Right renal cortex interstitium (tissue), 3 donors: ENCODE data around the gene ETNPPL. TPM values are rescaled to one million over a fixed set of nuclear protein-coding genes. Genes with fewer than 3 reads are reported as not detected.
"Not testable (repeated sequence)": the region's sequence is repeated elsewhere in the genome, so short reads cannot be mapped to it uniquely, and the experiment has no call there.

Experiments
- DNase-seq, 3 donors: peaks; one replicate each; pipeline ENCODE4 v3.0.0-alpha.2; 2013; ENCODE audit warnings: low read depth in 3 of 3, low spot score in 2 of 3
- polyA plus RNA-seq, 3 donors: library from polyadenylated mRNA; unstranded; fragments of 120-200 nt; gene quantifications; one replicate each; pipeline ENCODE4 v1.2.1, GENCODE V29; 2013; ENCODE audit not compliant: insufficient read length in 3 of 3

ETNPPL gene
- polyA plus RNA-seq, 3 donors, result 0.23 to 0.62 (median 0.28) TPM

DNA sequence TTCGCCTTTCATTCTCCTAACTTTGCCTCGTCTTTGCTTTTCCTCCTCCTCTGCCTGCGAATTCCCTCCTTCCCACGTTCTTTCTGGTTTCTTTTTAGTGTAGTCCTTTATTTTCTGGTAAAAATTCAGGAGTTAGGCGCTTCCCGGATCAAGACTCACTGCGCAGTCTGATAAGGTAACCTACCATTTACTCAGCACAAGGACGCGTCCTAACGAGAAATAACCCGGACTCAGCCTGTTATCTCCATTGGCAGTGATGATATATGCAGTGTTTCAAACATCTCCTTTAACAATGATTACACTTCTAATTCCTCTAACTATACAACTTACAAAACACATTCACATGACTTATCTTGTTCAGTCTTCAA, 357 bp upstream of the ETNPPL start:
- no peak for DNase-seq

DNA sequence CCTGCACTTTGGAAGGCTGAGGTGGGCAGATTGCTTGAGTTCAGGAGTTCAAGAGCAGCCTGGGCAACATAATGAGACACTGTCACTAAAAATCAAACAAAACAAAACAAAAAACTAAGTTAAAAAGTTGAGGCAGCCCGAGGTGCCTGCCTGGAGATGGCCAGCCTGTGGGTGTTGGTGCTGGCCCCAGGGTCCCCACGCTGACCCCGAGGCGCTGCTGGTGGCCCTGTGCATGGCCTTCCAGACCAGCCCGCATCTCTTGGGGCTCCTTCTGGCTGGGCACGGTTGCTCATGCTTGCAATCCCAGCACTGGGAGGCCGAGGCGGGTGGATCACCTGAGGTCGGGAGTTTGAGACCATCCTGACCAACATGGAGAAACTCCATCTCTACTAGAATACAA, 4.4 kb downstream of the ETNPPL start:
- DNase-seq, result no peak

DNA sequence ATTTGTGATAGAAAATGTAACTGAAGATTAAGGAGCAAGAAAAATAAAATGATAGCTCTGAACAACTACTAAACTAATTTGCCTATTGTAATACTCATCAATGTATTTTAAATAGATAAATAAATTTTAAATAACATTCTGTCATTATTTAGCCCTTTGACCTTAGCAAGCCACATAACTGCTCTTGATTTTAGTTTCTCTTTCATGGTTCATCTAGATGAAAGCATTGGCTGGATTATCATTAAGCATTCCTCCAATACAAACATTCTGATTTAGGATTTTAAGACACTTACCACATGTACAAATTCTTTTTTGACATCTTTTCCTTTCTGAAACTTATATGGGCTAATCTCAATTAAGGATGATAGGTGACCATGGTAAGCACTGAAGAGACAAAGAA, 8.5 kb downstream of the ETNPPL start:
- DNase-seq, result no peak

DNA sequence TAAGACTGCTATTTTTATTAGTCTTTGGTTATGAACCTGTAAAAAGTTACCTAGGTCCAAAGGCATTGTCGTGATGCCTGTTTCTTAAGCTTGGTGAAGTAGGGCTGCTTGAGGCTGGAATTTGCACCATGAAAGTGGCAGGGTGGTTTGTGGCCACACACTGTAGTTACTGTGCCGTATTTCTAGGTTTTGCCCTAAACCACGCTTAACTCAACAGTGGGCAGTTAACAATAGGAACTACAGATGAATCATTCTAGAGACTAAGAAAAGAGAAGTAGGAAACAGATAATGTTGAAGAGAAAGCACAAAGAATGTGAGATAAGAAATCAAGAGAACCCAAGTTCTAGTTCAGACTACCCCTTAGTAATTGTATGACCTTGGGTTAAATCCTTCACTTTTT, 11.5 kb downstream of the ETNPPL start:
- no peak for DNase-seq

DNA sequence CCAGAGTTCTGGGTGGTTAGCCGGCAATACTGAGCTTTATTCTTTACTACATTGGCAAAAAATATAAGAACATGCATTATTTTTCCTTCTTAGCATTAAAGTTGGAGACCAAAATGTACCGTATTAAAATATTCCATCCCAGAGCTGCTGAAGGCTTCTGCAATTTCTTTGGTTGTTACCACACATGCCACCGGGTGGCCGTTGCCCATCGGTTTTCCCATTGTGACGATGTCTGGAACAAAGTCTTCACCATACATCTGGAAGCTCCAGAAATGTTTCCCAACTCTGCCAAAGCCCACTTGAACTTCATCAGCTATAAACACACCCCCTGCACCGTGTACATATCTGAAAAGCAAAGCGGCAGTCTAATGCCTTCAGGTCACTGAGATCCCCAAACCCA, 13.7 kb downstream of the ETNPPL start:
- no peak for DNase-seq

DNA sequence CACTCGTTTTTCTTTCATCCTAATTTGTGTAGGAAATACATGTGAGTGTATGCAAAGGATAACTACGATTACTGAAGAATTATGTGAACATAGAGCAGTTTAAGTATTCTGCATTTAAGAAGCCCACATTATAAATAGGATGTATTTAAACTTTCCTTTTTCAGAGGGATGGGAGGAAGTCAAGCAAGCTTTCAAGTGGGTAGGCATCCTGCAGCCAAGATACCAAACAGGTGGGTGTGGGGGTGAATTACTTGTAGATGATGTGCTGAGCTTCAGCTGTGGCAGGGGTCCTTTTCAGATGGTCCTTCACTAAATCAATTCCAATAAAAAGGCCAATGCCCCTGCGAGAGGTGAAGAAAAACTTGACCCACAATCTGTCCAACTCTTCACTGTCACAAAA, 16.3 kb downstream of the ETNPPL start:
- DNase-seq, result no peak

DNA sequence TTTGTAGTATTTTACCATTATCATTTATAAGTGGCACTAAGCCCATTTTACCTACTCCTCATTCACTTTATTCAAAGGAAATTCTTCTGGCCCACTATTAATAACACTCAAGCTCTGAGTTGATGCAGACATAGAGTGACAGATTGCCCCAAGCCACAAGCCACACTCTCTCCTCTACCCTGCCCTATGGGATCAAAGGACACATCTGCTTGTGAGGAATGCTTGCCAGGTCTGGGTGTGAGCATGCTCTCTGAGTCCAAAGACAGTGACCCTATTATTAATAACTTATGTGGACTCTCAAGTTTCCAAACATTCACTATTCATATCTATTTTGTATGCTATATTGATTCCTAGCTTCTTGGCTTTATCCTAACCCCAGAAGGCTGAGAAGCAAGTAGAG, 18.5 kb downstream of the ETNPPL start:
- no peak for DNase-seq

DNA sequence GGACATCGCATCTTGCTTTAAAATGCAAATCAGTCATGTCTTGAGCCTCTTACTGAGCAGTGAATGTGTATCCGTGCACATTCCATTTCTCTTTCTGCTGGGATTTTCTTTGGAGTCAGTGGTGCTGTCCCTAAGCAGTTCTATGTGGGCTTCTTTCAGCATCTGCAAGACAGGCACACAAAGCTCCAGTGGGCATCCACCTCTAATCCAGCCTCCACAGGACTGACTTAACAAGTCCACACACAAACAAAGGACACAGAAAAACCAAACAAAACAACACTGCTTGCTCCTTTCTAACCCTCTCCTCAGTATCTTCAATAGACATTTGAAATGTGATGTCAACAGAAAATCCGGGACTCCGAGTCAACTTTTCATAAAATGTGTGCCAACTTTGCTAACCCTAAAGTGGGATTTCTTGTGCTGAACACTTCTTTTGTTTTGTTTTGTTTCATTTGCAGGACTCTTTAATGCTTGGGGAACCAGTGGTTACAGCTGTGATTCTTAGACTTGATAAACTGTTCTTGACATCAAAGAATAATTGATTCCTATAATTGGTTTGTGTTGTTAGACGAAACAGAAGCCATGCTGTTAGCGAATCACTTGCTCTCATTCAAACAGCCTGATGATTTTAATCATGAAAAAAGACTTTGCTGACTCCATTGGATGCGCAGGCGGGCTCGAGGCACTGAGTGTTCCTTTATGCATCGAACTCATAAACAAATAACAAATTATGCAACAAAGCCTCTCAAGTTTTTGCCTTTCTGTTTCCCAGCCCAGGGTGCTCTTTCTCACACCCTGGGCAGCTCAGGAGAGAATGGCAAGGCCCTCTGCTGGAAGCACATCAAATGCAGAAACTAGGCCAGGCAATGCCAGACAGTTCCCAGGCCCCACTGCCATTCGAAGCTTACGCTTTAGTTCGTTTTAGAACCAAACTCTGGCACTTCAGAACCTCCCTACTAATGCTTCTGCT, 20.1 kb downstream of the ETNPPL start:
- no peak for DNase-seq

DNA sequence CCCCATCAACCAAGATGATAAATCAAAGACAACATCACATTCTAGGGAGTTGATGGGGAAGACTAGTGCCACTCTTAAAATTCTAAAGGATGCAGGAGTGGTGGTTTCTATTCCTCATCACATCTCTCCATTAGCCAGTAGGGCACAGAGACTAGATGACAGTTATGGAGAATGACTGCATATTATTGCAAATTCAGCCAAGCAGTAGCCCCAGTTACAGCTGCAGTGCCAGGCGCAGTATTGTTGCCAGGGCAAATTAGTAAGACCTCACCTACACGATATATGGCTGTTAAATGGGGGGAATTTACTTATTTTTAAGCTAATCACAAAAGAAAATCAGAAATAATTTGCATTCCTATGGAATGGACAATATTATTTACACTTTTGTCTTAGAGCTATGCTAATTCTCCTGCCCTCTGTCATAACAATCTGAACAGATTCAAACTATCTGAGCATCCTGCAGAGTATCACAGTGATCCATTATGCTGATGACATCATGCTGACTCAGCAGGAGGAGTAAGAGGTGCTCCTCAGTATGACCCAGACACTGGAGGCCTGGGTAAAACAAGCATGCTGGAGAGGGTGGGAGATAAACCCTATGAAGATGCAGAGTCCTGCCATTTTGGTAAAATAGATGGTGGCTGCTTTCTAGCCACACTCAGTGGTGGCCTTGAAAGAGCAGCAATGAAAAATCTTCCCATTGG, 24.7 kb downstream of the ETNPPL start:
- no peak for DNase-seq

DNA sequence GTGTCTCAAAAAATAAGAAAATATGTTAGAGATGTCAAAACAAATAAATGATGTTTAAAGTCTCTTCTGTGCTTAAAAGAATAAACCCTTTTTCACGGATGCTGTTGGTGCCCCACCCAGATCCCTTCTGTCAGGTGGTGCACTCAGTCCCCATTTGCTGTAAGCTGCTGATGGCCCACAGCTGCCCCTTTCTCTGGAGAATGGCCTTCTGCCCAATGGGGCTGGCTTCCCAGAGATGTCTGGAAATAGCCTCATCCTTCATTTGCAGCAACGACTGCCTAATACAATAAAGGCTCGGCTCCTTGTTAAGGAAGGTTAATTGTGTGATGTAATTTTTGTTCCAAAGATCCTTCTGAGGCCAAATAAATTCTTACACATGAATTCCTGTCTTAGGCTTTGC, 31.8 kb downstream of the ETNPPL start:
- no peak for DNase-seq

DNA sequence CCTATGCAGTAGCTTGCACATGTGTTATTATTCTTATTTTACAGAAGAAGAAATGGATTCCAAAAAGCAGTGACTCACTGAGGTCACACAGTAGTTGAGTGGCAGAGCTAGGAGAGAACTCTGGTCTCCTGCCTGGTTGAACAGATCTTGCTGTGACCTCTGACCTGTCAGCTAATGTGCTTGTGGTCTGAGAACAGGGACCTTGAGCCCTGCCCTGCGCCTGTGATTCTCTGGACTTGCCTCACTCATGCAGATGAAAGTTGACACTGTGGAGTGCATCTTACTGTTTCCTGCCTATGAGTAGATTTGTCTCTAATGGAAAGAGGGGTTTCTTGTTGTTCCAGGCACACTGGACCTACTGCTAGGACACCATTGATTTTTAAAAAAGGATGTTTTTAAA, 32.3 kb downstream of the ETNPPL start:
- no peak for DNase-seq

DNA sequence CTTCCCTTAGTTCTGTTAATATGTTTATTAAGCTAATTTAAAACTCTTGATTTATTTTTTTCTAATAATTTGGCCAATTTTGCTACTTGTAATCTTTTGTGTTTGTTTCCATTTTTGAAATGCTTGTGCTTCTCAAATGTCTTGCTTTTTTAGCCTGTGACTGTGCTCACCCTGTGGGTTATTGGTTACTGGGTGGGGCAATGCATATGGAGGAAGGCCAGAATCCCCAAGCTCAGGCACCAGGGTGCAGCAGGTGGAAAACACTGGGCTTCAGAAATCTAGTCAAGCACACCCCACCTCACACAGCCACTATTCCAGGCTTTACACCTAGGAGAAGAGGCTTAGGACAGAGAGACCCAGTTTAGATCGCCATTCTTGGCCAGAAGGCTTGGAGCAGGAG, 33.1 kb downstream of the ETNPPL start:
- DNase-seq, result no peak

DNA sequence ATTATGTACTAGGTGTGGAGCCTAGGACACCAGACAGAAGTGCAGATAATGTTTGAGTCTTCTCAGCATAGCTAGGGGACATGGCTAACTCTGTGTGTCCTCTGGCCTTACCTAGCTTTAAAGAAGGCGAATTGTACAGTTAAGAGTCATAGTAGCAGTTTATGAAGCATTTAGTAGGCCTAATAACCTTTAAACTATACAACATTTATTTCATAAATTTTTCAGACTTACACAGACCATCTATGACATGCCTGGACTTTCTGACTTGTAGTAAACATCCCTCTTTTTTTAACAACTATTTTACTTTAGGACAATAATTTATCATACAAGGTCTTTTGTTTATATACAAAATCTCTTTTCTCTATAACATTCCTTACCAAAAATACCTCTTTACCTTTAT, 37.4 kb downstream of the ETNPPL start:
- no peak for DNase-seq

DNA sequence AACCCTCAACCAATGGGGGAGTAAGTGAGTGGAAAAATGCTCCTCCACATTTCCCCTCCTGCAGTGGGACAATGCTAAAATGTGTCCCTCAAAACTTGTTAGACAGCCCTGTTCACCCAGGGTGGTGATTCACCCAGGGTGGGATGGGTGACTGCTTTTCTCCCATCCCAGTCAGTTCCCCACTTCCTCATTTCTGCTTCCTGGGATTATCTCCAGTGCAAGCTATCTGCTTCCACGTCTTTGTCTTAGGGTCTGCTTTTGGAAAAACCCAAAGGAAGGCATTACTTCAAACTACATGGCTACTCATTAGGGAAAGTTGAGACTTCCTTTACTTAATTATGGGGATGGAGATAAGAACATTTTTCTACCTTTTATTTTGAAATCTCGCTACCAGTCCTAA, 45.5 kb downstream of the ETNPPL start:
- DNase-seq, result no peak

DNA sequence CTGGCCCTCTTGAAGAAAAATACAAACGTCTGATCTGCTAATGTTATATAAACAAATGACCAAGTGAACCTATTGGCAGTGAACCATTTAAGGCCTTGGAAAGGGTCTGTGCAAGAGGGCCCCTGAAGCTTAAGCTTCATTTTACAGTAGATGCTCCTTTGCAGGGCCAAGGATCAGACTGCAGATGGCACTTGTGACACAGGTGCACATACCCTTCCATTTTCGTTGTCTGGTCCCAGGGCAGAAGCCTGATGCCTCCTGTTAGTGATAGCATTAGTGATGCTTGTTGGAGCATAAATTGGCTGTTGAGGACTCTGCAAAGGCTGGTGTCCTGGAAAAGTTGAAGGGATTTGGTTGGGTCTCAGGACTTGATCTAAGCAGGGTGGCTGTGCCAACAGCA, 46.5 kb downstream of the ETNPPL start:
- DNase-seq, result no peak

DNA sequence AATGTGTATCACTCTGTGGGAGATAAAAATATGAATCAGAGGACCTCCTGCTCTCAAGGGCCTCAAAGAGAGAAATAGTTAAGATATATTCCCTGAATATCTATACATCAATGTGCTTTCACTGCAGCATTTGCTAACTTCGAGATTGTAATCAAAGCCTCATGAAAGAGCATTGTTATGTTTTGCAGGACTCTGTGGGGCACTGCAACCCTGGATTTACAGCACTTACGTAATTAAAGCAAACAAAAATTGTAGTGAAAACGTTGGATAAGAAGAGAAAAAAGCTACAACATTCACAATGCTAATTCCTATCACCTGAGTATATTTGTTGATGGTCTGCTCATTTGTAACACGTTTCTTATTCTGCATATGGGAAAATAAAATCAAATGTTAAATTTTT, 48.0 kb downstream of the ETNPPL start:
- no peak for DNase-seq

DNA sequence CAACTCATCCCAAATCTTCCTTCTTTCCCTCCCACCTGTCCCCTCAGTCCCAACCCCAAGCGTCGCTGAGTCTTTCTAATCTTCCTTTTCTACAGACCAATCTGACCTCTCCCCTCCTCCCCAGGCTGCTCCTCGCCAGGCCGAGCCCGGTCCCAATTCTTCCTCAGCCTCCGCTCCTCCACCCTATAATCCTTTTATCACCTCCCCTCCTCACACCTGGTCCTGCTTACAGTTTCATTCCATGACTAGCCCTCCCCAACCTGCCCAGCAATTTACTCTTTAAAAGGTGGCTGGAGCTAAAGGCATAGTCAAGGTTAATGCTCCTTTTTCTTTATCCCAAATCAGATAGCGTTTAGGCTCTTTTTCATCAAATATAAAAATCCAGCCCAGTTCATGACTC, 52.3 kb downstream of the ETNPPL start:
- DNase-seq, result not testable (repeated sequence)

DNA sequence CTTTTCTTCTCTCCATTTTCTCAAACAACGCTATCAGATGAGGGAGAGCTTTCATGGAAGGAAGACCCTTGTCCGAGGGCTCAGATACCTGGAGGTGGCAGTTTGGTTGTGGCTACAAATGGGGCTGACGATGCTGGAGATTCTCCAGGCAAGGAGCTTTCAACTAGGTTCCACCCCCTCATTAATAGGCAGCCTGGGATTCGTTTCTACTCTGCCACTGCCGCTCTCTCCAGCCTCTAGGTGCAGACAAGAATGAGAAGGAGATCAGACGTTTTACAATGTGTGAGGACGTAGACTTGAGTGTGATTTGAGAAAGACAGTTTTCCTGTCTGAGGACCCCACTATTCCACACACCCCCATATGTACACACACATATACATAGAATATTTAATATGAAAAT, 53.1 kb downstream of the ETNPPL start:
- DNase-seq, result no peak

DNA sequence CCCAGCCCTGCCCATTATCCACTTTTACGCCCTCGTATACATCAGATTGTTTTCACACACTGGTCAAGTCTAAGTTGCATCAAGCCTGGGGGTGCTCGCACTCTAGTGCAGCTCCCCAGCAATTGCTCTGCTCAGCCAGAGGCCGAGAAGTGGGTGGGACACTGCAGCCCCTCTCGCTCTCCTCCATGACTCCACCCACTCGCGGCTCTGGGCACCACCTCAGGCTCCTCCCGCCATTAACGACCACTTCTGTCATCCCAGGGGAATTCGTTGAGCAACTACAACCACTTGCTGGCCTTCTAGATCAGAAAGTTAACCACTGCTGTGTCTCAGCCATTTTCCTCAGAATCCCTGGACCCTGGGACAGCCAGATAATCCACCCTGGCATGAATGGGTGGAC, 53.6 kb downstream of the ETNPPL start:
- no peak for DNase-seq

DNA sequence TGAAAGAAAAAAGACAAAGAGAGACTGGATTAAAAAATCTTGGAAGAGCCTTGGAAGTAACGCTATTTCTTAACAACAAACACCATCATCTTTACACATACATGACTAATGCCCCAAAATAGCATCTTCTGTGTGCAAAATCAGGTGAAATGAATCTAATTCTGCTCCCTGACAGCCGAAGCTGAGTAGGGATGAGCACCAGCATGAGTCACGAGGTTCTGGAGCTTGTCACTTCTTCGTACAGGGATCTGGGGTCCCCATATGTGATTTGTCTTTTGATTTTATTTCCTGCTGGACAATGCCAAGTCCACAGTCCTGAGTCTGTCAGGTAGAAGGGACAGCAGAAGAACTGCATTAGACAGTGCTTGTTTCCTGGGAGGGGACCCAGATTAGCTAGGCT, 56.6 kb downstream of the ETNPPL start:
- no peak for DNase-seq

DNA sequence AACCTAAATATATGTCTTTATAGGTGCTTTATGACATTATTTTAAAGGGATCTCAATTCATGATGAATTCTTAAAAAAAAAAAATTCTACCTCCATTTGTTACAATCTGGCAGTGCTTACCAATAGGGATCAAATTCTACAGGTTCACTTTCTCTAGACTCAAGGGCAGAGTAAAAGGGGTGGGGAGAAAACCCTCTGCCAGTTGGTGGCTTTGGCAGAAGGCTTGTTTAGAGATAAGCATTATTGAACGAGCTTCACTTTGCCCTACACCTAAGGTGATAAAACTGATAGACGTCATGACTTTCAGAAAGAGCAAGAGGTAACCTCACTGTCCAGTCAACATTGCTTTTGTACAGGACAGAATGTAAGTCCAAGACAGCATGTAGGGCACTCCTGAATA, 58.9 kb downstream of the ETNPPL start:
- DNase-seq, result no peak

DNA sequence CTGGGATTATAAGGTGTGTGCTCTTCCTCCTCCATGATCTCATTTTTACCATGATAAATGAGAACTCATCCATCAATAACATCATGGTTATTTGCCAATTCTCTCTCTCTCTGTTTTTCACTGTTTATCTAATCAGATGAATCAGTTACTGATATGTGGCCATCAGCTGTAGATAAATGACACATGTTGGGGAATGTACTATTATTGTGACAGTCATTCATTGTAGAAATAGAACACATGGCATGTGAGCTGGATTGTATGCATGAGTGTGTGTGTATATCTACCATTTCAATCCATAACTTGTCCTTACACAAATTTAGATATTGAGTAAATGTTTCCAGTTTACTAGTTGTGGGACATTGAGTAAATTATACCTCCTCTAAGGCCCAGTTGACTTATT, 59.5 kb downstream of the ETNPPL start:
- no peak for DNase-seq
